ENCODE data around the gene BCAS3.
A peak's percentile ranks its signal among the peaks of the same experiment; 100 is the strongest.

BCAS3 gene

DNA sequence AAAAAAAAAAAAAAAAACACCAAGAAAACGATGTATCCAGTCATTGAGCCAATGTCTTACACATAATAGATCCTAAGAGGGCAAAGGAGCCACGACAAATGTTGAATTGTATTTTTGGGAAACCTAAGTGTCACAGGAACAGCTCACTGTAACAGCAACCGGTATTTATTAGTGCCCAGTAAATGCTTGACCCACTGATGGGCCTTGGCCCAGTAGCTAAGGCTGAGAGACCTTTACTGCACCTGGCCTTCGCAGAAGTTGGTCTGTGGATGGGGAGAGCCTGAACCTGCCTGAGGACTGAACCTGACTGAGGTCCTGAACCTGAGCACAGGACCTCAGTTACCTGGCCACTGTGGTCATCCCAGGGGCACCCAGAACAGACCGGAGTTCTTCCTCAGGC lies 657.0 kb downstream of the BCAS3 start:
- no peak overlapping the region for H2BK5ac ChIP-seq (ENCODE audit: low read length)
- no peak for DNase-seq
- H3K27ac ChIP-seq (ENCODE audit: low read depth, low read length): no peak overlapping the region
- no peak overlapping the region for H3K23ac ChIP-seq (ENCODE audit: low read length)
- no peaks in the 10 kb centered on the region for H3K79me1 ChIP-seq (ENCODE audit: low read length)
- no peak overlapping the region for H2BK15ac ChIP-seq (replicated peaks; ENCODE audit: low read depth)
- no peak overlapping the region for H2AK5ac ChIP-seq (ENCODE audit: low read length)
- H3K4me3 ChIP-seq (ENCODE audit: low read length): no peak overlapping the region
- WGBS (ENCODE audit: extremely low coverage, insufficient coverage, low lambda C conversion rate): no CpG with 5 or more reads among the region's 5 CpGs
- H3K27me3 ChIP-seq (ENCODE audit: insufficient read depth, low read length, poor library complexity): no peaks in the 10 kb centered on the region
- H3K79me2 ChIP-seq (ENCODE audit: control insufficient read depth, insufficient read depth, low read length): no peaks in the 10 kb centered on the region
- no peaks in the 10 kb centered on the region for H3K36me3 ChIP-seq (ENCODE audit: control insufficient read depth, insufficient read depth, low read length)
- H2BK120ac ChIP-seq (ENCODE audit: low read depth, low read length): no peak overlapping the region
- H3K4me2 ChIP-seq (ENCODE audit: low read length): no peak overlapping the region
- H3K4me1 ChIP-seq (ENCODE audit: control insufficient read depth, low read depth, low read length): no peaks in the 10 kb centered on the region
- no peak overlapping the region for H3K4ac ChIP-seq (ENCODE audit: low read depth, low read length)
- H4K5ac ChIP-seq (ENCODE audit: low read length): no peak overlapping the region
- no peak overlapping the region for H3K9ac ChIP-seq (ENCODE audit: low read length)
- H3K18ac ChIP-seq (ENCODE audit: low read length): no peak overlapping the region
- H3K56ac ChIP-seq (ENCODE audit: low read length): no peak overlapping the region
- no peak overlapping the region for H4K8ac ChIP-seq (ENCODE audit: low read depth, low read length)

DNA sequence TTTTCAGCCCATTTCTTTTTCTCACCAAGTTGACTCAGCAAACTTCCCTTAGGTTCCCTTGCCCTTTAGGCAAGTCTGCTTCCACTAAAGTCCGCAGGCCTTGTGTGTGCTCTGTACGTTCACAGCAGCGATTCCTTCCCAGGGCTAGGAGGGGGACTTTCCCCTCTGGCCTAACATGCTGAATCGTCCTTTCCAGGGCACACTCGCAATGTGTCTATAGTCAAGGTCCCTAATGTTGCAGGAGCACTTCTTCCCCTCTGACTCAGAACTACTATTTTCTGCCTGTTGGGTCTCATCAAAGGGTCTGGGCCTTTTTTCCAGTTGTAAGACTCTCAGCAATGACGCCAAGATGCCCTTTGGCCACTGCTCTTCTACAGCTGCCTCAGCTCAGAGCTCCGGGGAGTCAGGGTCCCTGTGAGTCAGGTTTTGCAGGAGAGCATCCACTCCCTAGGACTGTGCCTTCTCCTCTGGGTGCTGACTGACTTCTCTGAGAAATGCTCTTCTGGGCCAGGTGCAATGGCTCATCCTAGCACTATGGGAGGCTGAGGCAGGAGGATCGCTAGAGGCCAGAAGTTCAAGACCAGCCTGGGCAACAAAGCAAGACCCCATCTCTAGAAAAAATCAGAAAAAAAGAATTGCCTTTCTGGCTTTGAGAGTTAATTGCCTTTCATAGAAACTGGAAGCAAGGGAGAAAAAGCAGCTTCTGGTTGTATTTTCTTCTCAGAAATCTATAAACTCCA lies 657.6 kb downstream of the BCAS3 start:
- no peak overlapping the region for H3K4ac ChIP-seq (ENCODE audit: low read depth, low read length)
- H3K79me1 ChIP-seq (ENCODE audit: low read length): no peaks in the 10 kb centered on the region
- H2BK5ac ChIP-seq (ENCODE audit: low read length): no peak overlapping the region
- H3K23ac ChIP-seq (ENCODE audit: low read length): no peak overlapping the region
- H2AK5ac ChIP-seq (ENCODE audit: low read length): no peak overlapping the region
- WGBS (ENCODE audit: extremely low coverage, insufficient coverage, low lambda C conversion rate): no CpG with 5 or more reads among the region's 8 CpGs
- H3K4me2 ChIP-seq (ENCODE audit: low read length): no peak overlapping the region
- no peak overlapping the region for H3K27ac ChIP-seq (ENCODE audit: low read depth, low read length)
- no peak overlapping the region for H4K5ac ChIP-seq (ENCODE audit: low read length)
- no peaks in the 10 kb centered on the region for H3K36me3 ChIP-seq (ENCODE audit: control insufficient read depth, insufficient read depth, low read length)
- no peak overlapping the region for H4K8ac ChIP-seq (ENCODE audit: low read depth, low read length)
- H3K27me3 ChIP-seq (ENCODE audit: insufficient read depth, low read length, poor library complexity): no peaks in the 10 kb centered on the region
- H3K9ac ChIP-seq (ENCODE audit: low read length): no peak overlapping the region
- no peaks in the 10 kb centered on the region for H3K4me1 ChIP-seq (ENCODE audit: control insufficient read depth, low read depth, low read length)
- no peak overlapping the region for H2BK120ac ChIP-seq (ENCODE audit: low read depth, low read length)
- no peak overlapping the region for H3K56ac ChIP-seq (ENCODE audit: low read length)
- H3K79me2 ChIP-seq (ENCODE audit: control insufficient read depth, insufficient read depth, low read length): no peaks in the 10 kb centered on the region
- H2BK15ac ChIP-seq (replicated peaks; ENCODE audit: low read depth): no peak overlapping the region
- DNase-seq: no peak
- H3K18ac ChIP-seq (ENCODE audit: low read length): no peak overlapping the region
- no peak overlapping the region for H3K4me3 ChIP-seq (ENCODE audit: low read length)

- Histone ChIP-seq H3K9ac (ENCODE audit: low read length) (no peak overlapping the region), H2BK120ac (ENCODE audit: low read depth, low read length) (no peak overlapping the region), H3K18ac (ENCODE audit: low read length) (no peak overlapping the region), H2AK5ac (ENCODE audit: low read length) (no peak overlapping the region), H3K36me3 (ENCODE audit: control insufficient read depth, insufficient read depth, low read length) (no peaks in the 10 kb centered on the region), H3K56ac (ENCODE audit: low read length) (no peak overlapping the region), H3K79me1 (ENCODE audit: low read length) (no peaks in the 10 kb centered on the region), H3K79me2 (ENCODE audit: control insufficient read depth, insufficient read depth, low read length) (no peaks in the 10 kb centered on the region), H3K4me2 (ENCODE audit: low read length) (no peak overlapping the region), H3K23ac (ENCODE audit: low read length) (no peak overlapping the region), H3K4me1 (ENCODE audit: control insufficient read depth, low read depth, low read length) (peaks cover 3% of the 10 kb centered on the region), H3K4me3 (ENCODE audit: low read length) (no peak overlapping the region), H2BK15ac (replicated peaks; ENCODE audit: low read depth) (no peak overlapping the region), H2BK5ac (ENCODE audit: low read length) (no peak overlapping the region), H3K4ac (ENCODE audit: low read depth, low read length) (no peak overlapping the region), H3K27me3 (ENCODE audit: insufficient read depth, low read length, poor library complexity) (no peaks in the 10 kb centered on the region), H4K5ac (ENCODE audit: low read length) (no peak overlapping the region), H3K27ac (ENCODE audit: low read depth, low read length) (no peak overlapping the region), H4K8ac (ENCODE audit: low read depth, low read length) (no peak overlapping the region)
- no peak for DNase-seq
- WGBS (ENCODE audit: extremely low coverage, insufficient coverage, low lambda C conversion rate): no CpG with 5 or more reads among the region's 16 CpGs
Observed at GRCh38 chr17:61335845-61336655, 658.4 kb downstream of the BCAS3 start.

GRCh38 chr17:61337290-61337689 lies 659.6 kb downstream of the BCAS3 start:
- Histone ChIP-seq H3K79me1 (ENCODE audit: low read length) (no peaks in the 10 kb centered on the region), H3K4ac (ENCODE audit: low read depth, low read length) (no peak overlapping the region), H2BK120ac (ENCODE audit: low read depth, low read length) (no peak overlapping the region), H3K27ac (ENCODE audit: low read depth, low read length) (no peak overlapping the region), H2BK15ac (replicated peaks; ENCODE audit: low read depth) (no peak overlapping the region), H3K23ac (ENCODE audit: low read length) (no peak overlapping the region), H3K79me2 (ENCODE audit: control insufficient read depth, insufficient read depth, low read length) (no peaks in the 10 kb centered on the region), H3K4me2 (ENCODE audit: low read length) (no peak overlapping the region), H3K4me1 (ENCODE audit: control insufficient read depth, low read depth, low read length) (peaks cover 3% of the 10 kb centered on the region), H3K36me3 (ENCODE audit: control insufficient read depth, insufficient read depth, low read length) (no peaks in the 10 kb centered on the region), H3K27me3 (ENCODE audit: insufficient read depth, low read length, poor library complexity) (no peaks in the 10 kb centered on the region), H3K4me3 (ENCODE audit: low read length) (no peak overlapping the region), H3K9ac (ENCODE audit: low read length) (no peak overlapping the region), H2AK5ac (ENCODE audit: low read length) (no peak overlapping the region), H2BK5ac (ENCODE audit: low read length) (no peak overlapping the region), H4K5ac (ENCODE audit: low read length) (no peak overlapping the region), H4K8ac (ENCODE audit: low read depth, low read length) (no peak overlapping the region), H3K56ac (ENCODE audit: low read length) (no peak overlapping the region), H3K18ac (ENCODE audit: low read length) (no peak overlapping the region)
- WGBS (ENCODE audit: extremely low coverage, insufficient coverage, low lambda C conversion rate): no CpG with 5 or more reads among the region's 6 CpGs
- DNase-seq: peak; percentile 29

GRCh38 chr17:61338000-61338798 lies 660.5 kb downstream of the BCAS3 start:
- Histone ChIP-seq H2BK15ac (replicated peaks; ENCODE audit: low read depth) (no peak overlapping the region), H4K8ac (ENCODE audit: low read depth, low read length) (no peak overlapping the region), H2AK5ac (ENCODE audit: low read length) (no peak overlapping the region), H3K4me3 (ENCODE audit: low read length) (no peak overlapping the region), H3K27me3 (ENCODE audit: insufficient read depth, low read length, poor library complexity) (no peaks in the 10 kb centered on the region), H4K5ac (ENCODE audit: low read length) (no peak overlapping the region), H3K4me1 (ENCODE audit: control insufficient read depth, low read depth, low read length) (peaks cover 3% of the 10 kb centered on the region), H2BK120ac (ENCODE audit: low read depth, low read length) (no peak overlapping the region), H3K9ac (ENCODE audit: low read length) (no peak overlapping the region), H2BK5ac (ENCODE audit: low read length) (no peak overlapping the region), H3K27ac (ENCODE audit: low read depth, low read length) (no peak overlapping the region), H3K4me2 (ENCODE audit: low read length) (no peak overlapping the region), H3K79me1 (ENCODE audit: low read length) (no peaks in the 10 kb centered on the region), H3K18ac (ENCODE audit: low read length) (no peak overlapping the region), H3K23ac (ENCODE audit: low read length) (no peak overlapping the region), H3K56ac (ENCODE audit: low read length) (no peak overlapping the region), H3K4ac (ENCODE audit: low read depth, low read length) (no peak overlapping the region), H3K79me2 (ENCODE audit: control insufficient read depth, insufficient read depth, low read length) (no peaks in the 10 kb centered on the region), H3K36me3 (ENCODE audit: control insufficient read depth, insufficient read depth, low read length) (no peaks in the 10 kb centered on the region)
- WGBS (ENCODE audit: extremely low coverage, insufficient coverage, low lambda C conversion rate): no CpG with 5 or more reads among the region's 12 CpGs
- no peak for DNase-seq

All from mesendoderm (in vitro differentiated cells).